Fibroblast of upper back skin (primary cell): ENCODE measurements around the gene ANKS1B.

ENCODE experiments used
- DNase-seq: peaks from one replicate; pipeline ENCODE4 v3.0.0-alpha.2; 2013

ANKS1B gene

DNA sequence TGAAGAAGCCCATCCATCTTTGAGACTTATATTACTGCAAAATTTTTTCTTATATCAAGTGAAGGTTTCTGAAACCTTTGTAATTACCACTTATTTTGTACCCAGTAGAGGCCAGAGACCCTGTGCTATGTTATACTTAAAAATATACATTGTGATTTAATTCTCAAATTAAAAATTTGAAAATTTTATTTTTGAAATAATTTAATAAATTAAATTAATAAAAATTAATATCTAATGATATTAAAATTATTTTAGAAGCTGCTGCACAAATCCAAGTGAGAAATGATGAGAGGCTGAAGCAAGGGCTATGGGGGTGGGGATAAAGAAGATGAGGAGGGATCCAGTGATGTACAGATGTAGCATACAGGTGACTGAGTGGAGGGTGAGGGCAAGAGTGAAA lies 1080.9 kb downstream of the ANKS1B start:
- DNase-seq, result no peak

DNA sequence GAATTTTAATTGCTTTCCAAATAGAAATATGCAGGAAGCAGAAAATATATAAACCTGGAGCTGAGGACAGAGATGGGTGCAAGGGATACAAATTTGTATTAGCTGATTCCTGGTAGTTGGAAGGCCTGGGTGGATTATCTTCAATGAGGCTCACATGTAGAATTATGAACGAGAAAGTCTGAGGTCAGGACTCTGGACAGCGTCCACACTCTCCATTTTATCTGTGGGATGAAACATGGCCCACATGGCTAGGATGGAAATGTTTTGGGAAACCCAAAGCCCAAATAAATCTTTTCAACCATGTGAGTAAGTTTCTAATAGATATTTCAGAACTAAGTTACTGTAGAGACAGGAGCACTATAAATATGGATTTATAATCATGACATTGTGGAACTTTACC lies 1083.5 kb downstream of the ANKS1B start:
- no peak for DNase-seq

DNA sequence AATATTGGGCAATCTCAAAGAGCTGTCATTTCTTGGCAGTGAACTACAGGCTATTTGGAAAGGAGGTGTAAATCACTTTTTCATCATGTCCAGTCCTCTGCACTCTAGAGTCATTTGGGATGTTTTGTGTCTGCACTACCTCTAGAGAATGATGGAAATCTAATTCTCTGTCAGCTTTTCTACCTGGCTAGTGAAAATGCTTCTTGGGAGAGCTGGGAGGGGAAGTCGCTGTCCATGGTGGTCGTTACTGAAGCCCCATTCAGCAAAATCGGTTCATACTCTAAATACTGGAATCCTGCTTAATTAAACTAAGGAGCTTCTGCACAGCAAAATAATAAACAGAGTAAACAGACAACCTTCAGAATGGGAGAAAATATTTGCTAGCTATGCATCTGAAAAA lies 1087.8 kb downstream of the ANKS1B start:
- peak; percentile 7 for DNase-seq

DNA sequence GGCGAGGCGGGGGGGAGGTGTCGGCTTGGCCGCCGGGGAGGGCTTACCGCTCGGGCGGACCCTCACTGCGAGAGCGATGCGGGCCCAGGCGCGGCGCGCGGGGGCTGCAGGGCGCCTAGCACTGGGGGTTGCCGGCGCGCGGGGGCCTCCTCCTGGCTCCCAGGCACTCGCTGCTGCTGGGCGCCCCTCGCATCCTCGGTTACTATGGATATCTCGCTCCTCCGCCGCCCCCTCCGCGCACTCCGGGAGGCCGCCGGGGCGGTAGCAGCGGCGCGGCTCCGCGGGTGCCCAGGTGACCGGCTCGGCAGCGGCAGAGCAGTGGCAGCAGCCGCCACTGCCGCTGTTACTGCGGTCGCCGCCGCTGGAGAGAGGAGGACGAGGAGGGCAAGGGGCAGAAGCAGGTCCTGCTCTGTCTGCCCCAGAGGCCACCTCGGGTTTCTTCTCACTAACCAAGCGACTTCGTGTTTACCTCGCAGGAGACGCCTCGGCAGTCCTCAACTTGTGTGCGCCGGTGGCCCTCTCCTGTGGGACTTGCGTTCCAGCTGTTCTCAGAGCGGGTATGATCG lies 1089.6 kb downstream of the ANKS1B start:
- no peak for DNase-seq

DNA sequence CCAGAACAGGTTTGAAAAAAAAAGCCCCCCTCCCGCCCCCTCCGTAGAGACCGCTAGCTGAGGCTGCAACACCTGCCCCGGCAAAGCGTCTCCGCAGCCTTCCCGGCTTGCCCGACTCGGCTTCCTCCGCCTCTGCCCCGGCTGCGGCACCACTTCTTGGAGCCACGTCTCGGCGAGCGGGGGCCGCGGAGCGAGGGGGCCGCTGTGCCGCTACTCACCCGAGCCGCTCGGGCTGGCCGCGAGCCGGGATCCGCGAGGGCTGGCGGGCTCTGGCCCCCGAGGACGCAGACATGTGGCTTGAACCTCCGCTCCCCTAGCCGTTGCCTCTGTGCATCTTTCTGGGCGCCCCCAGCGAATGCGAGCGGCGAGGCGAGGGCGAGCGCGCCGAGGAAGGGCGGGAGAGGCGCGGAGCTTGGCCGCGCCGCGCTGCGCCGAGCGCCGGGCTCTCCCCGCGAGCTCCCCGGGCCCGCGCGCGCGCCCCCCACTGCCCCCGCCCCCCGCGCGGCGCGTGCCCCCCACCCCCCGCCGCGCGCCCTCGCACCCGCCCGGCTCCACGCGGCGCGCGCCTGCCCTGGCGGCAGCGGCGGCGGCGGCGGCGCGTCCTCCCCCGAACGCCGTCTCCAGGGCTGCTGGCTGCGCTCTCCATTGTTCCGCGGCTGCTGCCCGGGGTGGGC lies 1090.2 kb downstream of the ANKS1B start:
- no peak for DNase-seq

DNA sequence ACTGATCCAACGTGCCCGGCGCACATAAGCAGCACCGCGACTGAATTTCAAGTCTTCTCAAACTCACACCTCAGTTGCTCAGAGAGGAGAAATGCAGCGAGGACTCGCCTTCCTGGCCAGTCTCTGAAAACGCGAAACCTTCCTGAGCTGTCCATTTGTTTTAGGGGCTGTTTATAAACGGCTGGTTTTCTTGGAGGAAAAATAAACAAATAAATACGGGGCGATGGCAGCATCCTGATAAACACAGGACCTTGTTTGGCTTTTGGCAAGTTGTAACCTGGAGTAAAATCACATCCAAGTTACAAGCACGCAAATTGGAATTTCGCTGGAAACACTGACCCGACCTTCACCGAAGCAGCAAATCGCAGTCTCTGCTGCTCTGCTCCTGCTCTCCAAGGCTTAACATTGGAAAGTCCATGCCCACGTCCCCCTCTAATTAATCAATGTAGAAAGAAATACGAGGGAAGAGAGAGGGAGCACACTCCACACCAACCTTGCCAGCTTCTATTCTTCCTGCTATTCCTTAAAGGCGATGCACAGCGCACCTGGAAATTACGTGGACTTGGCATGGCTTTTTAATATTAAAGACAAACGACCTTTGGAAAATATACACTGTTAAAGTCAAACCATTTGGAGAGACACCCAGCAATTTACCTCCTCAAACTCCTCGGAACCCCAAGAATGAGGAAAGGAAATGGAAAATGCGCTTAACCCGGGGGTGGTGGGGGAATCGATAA lies 1090.9 kb downstream of the ANKS1B start:
- DNase-seq, result no peak

DNA sequence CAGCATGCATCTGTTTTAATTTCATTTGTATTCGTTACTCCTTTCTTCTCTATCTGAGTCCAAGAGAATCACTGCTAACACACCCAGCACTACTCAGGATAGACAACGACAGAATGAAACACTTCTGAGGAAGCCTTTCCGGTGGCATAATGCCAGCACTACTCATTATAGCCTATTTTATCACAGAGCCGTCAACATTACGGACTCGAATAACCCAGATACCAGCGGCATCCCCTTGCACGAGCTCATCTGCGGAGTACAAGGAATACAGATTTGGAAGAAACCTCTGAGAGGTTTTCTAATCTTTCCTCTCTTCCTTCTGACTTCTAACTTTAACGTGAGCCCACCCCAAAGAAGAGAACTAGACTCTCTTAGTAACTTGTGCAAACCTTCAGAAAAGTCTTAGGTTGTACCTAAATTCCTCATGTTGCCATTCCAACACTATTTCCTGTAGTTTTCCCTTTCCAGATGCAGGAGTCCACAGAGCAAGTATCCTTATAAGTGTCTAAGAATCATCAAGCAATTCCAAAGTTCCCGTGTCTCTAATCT lies 1091.5 kb downstream of the ANKS1B start:
- DNase-seq, result no peak

DNA sequence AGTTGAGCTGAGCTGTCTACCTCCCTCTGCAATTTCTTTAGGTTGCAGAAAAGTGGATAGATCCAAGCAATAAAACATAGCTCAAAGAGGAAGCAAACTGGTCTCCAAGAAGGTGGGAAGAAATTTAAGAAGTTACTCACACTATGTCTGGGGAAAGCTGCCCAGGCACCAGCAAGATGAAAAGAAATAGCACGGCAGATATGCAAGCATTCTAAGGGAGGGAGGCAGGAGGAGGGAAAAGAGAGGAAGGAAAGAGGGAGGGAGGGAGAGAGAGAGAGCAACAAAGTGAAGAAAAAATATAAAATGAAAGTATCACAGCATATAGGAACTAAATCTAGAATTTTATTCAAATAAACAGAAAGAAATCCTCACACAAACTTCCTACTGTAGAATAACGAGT lies 1099.0 kb downstream of the ANKS1B start:
- DNase-seq, result no peak

DNA sequence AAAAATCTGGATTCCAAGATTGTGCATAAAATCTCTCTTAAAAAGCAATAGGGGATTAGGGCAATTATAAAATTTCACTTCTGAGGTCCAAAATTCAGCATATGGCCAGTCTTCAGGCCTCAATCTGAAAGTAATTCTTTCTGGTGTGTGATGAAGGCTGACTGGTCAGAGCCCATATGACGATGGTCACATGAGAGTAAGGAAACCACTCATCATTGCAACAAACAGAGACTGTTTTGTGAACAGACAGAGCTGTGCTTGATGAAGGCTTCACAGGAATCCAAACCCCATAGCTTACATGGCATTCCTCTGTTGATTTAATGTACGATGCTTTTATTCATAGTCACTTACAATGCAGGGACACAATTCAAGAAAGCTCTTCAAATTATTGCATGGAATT lies 1101.5 kb downstream of the ANKS1B start:
- no peak for DNase-seq

DNA sequence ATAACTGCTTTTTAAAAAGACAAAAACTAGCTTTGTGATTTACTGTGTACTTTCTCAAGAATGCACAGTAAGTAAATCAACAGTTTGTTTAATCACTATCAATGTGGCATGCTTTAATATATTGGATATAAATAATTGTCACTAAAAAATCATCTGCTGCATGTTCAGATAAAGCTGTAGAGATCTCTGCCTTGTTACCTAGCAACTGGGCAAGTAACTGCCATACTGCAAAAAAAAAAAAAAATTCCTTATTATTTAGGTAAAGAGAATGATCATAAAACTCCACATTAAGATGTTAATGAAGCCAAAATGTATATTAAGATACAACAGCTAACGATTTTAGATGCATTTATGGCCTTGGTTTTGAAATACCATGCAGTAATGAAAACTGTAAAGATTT lies 1102.2 kb downstream of the ANKS1B start:
- DNase-seq, result no peak

DNA sequence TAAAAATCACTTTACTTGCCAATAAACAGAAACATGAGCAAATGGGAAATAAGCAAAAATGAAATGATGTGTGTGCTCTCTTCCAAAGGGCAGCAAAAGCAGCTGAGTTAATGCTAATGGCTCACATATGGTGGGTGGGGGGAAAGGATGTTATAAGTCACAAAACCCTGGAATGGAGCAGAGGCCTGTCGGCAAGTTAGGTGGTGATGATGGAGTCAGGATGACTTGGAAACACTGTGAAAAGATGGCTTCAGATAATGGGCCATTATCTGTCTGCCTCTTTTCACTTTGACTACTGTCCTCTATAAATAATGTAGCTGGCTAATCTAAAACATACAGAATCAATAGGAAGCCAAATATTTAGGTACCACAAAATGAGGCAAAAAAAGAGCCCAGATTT lies 1111.0 kb downstream of the ANKS1B start:
- DNase-seq, result no peak

DNA sequence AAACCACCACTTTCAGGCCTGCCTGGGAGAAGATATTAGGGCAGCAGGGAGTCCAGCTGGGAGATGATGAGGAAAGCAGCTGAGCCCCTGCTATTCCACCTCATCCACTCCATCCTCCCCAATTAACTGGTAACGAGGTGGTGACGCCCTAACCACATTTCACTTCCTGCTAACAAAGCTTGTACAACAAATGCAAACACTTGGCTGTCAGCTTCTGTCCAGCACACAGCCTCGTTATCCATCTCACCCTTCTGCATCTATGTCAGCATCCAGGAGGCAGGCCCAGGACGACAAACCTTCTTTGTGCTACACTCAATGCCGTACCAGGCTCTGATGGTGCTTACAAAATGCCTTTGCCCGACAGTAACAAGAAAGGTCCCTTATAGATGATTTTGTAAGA lies 1114.2 kb downstream of the ANKS1B start:
- DNase-seq, result no peak

DNA sequence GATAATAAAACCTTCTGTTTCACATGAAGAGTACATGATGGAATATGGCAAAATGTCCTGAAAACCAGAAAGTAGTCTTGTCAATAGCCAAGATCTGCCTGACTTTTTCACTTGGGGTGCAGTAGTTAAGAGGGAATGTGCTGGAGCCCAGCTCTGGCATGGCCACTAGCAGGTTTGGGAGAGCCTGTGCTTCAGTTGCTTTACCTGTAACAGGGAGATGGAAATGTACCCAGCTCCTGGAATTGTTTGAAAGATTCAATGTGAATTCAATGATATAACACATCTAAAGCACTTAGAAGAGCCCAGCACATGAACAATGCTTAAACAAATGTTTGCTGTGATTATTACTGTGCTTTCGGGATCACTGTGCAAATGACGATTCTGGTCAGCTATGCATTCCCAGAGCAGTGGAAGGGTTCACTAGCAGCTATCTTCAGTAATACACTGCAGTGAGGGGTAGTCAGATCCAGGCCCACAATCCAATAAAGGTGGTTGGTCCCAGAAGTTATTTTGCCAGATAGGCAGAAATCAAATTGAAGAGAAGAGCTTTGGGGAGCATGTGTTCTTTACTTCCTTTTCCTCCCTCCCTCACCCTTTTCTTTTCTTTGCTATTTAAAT lies 1114.7 kb downstream of the ANKS1B start:
- DNase-seq, result no peak

DNA sequence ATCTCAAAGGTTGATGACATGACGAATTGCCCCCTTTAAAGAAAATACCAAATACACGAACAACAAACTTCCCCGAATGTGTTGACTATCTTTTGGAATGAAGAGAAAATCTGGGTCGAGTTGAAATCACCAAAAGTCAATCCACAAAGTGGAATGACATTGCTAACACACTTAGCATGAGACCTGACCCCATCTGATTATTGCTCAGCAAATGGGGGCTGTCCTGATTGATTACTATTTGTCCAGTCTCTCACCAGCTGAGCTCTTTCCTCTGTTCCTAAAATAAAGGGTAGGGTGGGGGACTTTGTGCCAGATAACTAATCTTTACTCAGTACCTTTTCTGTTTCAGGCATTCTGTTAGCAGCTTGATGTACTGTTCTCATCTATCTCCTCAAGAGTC lies 1116.2 kb downstream of the ANKS1B start:
- no peak for DNase-seq

DNA sequence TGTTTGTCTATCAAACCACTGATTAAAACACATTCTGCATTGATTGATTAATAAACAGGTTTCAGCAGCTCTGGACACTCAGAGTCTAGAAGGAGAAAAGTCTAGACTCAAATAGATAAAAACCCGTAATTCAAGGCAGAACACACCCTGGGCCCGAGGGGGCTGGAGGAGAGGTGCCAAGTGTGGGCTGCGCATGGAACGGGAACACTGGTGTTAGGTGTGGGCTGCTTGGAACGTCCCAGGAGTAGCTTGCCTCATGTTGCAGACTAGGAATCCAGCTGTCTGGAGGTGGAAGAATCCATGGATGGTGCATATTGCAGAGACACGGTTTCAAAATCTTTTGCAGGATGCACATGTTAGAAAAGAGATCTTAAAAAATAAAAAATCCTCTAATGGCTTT lies 1116.7 kb downstream of the ANKS1B start:
- DNase-seq, result no peak

DNA sequence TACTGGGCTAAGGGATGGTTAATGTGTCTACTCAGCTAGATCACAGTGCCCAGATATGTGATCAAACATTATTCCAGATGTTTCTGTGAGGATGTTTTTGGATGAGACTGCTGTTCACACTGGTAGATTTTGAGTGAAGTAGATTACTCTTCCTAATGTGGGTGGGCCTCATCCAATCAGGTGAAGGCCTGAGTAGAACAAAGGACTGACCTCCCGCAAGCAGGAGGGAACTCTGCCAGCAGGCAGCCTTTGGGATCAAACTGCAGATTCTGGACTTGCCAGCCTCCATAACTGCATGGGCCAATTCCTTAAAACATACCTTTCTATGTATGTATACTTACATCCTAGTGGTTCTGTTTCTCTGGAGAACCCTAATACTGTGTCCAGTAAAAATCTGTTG lies 1120.4 kb downstream of the ANKS1B start:
- no peak for DNase-seq

DNA sequence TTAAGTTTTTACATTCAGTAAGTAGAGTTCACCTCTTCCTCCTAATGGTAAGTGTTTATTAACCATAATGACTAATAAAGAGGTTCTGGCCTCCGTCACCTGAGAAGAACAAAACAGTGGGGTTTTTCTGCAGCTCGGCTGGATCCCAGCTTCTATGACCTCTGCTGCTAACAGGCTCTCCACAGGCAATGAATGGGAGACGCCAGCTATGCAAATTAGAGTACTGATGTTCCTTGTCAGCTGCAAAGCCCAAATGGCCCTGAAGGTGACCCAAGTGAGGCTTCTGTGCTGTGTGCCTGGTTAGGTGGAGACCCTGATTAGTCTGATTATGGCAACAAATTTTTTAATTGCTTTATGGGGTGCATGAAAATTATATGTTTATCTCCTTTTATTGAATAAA lies 1121.6 kb downstream of the ANKS1B start:
- no peak for DNase-seq

DNA sequence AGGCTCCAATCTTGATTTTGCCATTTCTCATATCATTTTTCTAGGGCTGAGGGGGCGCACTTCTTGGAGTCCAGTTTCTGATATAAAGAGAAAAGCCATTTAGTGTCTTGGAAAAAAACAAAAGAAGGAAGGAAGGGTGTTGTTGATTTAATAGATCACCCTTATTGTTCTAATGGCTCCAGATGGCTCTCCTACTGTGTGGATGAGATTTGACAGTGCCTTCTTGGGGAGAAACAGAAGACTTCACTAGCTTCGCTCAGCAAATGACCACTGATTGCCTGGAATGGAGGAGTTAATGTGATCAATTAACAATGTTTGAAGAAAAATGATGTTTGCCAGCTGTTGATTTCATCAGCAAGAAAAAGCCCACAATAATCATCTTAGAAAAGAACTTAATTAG lies 1123.5 kb downstream of the ANKS1B start:
- no peak for DNase-seq

DNA sequence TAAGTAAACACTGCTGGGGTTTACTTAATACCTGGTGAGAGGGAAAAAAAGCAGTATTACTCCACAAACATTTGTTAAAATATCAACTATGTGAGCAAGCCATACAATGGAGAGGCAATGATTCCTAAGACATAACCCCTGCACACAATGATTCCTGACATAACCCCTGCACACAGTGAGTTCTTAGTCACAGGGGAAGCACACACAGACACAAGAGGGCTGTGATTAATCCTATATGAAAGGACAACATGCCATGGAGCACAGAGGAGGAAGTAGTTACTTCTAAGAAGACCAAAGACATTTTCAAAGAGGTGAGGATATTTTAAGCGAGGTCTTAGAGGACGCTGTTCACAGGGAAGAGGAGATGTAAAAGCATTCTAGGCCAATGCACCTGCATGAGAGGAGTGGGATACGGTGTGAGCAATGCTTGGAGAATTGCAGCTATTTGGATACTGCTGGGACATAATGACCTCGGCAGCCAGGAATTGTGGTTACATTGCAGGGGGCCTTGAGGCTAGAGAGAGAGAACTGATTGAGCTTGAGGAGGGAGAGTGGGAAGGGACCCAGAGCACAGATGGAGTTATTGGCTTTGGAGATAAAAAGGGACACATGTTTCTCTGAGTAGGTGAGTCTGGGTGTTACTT lies 1127.7 kb downstream of the ANKS1B start:
- DNase-seq, result peak; percentile 38

DNA sequence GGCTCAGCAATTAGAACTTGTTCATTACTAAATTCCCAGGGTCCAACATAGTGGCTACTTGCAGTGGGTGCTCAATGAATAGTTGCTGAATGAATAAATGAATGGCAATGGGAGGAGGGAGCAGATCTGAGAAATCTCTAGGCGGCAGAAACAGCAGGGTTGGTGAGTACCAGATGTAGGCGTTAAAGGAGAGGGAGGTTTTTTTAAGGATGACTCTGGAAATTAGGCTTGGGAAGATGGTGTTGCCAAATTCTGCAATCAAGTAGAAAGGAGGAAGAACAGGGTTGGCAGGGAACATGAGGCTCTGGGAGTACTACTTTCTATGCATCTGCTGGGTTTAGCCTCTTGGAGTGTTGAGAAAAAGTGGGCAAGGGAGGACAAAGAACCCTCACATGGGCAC lies 1132.6 kb downstream of the ANKS1B start:
- DNase-seq, result no peak

DNA sequence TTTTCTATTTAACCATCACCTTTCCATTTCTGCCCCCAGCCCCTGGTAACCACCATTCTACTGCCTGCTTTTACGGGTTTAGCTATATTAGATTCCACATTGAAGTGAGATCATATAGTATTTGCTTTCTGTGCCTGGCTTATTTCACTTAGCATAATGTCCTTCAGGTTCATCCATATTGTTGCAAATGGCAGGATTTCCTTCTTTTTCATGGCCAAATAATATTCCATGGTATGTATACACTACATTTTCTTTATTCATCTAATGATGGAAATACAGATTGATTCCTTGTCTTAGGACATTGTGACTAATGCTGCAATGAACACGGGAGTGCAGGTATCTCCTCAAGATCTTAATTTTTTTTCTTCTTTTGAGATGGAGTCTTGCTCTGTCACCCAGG lies 1137.5 kb downstream of the ANKS1B start:
- DNase-seq, result no peak

DNA sequence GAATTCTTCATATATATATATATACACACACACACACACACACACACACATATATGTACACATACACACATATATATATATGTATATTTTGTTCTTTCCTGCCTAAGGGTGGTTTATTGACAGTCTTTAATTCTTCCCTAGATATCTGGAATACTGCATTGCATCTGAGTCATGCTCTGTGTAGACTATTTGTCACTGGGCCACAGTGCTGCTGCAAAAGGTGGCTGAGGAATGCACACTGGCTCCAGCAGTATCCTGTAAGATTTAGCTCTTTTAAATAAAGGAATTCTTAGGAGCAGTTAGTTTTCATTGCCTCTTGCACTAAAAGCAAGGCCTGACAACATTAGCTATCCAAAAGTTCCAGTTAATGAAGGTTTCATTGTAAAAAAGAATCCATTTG lies 1138.8 kb downstream of the ANKS1B start:
- peak; percentile 7 for DNase-seq

DNA sequence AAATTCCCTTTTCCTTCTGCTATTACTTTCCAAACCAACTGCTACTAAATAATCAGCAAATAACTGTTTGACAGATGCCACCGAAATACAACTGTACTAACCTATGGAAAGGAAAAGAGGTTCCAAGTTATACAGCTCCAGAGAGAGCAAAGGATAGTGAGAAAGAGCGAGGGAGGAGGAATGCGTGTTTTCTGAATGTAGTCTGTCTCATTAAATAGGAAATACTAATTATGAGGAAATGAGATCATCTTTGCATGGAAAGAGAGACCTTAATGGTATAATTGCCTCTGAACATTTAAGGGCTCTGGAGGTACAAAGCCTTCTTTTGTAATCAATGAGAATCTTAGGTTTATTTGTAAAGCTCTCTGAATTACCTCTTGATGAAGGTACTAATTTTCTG lies 1144.4 kb downstream of the ANKS1B start:
- DNase-seq, result no peak
